ENCODE data around the gene DAGLA. TPM values are rescaled to one million over a fixed set of nuclear protein-coding genes. Genes with fewer than 3 reads are reported as not detected.

Gene DAGLA
- polyA plus RNA-seq, 12 donors: 3.8 to 6.0 (median 4.2) TPM; not detected in 1

DNA sequence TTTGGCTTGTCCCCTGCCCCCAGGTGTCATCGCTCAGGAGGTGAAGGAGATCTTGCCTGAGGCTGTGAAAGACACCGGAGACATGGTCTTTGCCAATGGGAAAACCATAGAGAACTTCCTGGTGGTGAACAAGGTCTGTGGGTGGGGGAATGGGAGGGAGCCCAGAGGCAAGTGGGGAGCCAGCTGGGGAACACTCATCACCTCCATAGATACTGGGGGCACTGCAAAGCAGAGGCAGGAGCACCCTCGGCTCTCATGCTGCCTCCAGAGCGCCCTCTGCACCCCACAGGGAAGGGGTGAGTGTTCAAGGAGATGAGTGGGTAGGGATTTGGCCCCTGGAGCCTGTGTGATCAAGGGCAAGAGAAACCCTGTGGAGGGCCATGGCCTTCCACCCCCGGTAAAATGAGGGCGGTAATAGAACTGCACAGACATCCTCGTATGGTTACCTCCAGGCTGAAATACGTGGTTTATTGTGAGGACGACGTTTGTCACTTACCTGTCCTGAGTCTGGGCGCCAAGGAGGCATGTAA, 98.2 kb downstream of the DAGLA start:
- no peak for DNase-seq

DNA sequence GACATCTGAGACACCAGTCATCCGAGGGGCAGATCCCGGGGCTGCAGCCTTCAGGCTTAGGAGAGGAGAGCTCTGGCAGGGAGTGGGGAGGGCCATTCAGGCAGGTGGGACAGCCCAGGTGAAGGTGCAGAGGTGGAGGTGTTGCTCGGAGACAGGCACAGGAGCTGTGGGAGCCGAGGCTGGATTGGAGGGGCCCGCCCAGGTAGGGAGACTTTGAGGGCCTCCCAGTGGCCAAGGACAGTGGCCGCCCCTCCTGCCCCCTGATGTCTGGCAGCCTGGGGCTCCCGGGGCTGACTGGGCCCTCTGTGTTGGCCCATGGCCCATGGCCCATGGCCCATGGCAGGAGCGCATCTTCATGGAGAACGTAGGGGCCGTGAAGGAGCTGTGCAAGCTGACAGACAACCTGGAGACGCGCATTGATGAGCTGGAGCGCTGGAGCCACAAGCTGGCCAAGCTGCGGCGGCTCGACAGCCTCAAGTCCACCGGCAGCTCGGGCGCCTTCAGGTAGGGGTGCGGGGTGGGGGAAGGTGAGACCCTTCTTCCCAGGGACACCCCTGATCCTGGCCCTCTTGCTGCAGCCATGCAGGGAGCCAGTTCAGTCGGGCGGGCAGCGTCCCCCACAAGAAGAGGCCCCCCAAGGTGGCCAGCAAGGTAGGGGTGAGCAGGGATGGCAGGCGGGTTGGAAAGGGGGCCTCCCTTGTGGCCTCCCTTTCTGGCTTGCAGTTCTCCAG, 98.9 kb downstream of the DAGLA start:
- no peak for DNase-seq

DNA sequence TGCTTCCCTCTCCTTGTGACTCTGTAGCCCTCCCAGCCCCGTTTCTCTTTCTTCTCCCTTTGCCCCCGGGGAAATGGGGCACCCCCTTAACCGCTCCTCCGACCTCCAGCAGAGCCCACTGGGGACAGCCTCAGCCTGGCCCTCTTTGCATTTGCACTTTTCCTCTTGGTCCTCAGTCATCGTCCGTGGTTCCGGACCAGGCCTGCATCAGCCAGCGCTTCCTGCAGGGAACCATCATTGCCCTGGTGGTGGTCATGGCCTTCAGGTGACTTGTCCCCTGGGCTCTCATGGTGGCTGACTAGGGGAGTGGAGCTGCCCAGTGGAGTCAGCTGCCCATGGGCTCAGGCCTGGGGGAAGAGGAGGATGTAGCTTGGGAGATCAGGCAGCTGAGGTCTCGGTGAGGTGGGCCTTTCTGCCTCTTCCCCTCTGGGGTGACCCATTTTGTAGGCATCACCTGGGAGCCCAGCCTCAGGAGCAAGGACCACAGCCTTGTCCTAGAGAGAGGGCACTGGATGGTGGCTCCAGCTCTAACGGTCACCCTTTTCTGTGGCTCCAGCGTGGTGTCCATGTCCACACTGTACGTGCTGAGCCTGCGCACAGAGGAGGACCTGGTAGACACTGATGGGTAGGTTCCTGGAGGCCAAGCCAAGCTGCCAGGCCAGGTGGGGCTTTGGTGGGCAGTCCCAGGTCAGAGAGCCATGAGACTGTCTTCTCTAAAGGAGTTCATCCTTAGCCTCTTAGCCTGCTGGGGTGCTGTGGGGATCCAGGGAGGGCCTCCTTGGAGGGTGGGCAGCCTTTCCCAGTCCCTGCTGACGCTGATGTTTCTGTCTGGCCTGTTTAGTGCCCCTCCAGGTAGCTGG, 99.7 kb downstream of the DAGLA start:
- no peak for DNase-seq

DNA sequence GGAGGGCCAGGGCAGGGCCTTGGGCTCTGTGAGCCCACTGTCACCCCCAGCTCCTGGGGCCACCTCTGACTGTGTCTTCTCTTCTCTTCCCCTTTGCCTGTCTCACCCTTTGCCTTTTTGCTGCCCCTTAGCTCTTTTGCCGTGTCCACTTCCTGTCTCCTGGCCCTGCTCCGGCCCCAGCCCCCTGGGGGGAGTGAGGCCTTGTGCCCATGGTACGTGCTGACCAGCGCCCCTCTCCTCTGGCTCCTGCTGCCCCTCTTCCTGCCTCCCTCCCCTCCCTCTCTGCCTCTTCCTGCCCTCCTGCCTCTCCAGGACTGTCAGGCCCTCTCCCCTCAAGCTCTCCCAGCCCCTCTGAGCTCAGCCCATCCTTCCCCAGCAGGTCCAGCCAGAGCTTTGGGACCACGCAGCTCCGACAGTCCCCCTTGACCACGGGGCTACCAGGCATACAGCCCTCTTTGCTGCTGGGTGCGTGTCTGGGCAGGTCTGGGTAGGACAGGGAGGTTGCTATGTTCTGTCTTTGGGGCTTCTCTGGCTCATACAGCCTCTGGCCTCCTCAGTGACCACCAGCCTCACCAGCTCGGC, 100.5 kb downstream of the DAGLA start:
- no peak for DNase-seq

DNA sequence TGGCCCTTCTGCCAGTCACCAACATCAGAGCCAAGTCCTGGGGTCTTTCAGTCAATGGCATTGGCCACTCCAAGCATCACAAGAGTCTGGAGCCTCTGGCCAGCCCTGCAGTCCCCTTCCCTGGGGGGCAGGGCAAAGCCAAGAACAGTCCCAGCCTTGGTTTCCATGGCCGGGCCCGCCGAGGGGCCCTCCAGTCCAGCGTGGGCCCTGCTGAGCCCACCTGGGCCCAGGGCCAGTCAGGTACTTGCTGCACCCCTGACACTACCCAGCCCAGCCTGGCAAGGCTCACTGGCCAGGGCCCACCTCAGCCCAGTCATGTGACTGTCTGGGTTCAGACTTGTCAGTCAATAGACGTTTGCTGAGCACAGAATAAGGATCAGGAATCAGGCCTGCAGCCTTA, 101.4 kb downstream of the DAGLA start:
- no peak for DNase-seq

DNA sequence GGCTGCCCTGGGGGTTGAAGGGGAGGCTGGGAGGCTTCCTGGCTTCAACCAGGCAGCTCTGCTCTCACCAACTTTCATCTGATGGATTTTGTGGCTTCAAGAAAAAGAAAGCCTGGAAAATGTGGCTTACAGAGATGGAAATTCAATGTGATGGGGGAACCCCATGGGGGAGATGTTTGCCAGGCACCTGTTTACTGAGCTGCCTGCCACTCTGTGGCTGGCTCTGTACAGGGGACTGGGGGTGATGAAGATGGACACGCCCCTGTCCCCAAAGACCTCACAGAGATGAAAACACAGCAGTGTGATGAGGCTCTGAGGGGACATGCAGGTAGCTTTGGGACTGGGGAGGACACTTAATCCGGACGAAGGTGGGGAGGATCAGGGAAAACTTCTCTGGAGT, 102.1 kb downstream of the DAGLA start:
- DNase-seq: no peak

DNA sequence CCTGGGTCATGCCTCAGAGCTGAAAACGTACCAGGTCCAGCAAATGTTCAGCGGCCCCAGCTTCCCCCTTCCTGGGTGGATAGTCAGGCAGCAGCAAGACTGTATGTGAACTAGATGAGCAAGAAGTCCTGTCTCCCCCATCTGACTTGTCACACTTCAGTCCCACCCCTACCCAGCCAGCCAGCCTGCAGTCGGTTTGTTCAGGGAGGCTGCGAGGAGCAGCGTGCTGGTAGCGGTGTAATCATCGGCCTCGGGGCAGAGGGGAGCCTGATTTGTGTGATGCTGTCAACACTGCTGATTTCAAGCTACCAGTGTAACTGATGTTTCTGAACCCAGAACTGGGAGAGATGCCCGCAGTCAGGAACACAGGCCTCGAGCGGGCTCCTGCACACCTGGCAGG, 102.7 kb downstream of the DAGLA start:
- no peak for DNase-seq

DNA sequence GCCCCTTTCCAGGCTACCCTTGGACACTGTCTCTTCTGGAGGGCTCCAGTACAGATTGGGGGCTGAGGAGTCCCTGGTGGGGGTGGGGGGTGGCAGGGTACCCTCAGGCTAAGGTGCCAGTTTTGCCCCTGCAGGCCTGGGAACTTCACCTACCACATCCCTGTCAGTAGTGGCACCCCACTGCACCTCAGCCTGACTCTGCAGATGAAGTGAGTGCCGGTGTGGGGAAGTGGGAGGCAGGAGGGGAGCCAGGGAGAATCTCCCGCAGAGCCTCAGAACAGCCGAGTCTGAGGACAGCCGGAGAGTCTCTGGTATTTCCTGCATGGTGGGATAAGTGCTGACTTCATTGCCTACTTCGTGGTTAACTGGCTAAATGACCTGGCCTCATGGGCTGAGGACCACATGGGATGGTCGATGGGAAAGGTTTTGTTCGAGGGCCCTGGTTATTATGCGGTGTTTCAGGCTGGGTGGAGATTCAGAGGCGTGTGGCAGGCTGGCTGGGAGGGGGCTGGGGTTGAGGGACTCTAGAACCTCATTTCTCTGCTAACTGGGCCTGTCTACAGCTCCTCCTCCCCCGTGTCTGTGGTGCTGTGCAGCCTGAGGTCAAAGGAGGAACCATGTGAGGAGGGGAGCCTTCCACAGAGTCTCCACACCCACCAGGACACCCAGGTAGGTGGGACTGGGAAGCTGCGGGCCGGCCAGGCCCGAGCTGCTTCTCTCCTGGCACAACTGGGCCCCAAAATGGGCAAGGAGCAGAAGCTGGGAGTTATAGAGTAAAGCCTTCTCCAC, 103.7 kb downstream of the DAGLA start:
- DNase-seq: no peak

DNA sequence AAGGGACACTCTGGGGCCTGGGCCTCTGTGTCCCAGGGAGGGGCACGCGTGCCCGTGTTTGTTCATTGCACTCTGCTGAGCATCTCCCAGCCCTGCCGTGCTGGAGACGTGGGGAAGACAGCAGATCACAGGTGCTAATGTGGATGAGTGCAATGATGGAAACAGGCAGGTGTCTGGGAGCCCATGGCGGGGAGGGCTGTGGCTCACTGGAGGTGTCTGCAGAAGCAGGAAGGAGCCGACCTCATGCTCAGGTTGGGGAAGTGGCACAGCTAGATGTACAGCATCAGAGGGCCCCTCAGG, 104.3 kb downstream of the DAGLA start:
- DNase-seq: no peak

DNA sequence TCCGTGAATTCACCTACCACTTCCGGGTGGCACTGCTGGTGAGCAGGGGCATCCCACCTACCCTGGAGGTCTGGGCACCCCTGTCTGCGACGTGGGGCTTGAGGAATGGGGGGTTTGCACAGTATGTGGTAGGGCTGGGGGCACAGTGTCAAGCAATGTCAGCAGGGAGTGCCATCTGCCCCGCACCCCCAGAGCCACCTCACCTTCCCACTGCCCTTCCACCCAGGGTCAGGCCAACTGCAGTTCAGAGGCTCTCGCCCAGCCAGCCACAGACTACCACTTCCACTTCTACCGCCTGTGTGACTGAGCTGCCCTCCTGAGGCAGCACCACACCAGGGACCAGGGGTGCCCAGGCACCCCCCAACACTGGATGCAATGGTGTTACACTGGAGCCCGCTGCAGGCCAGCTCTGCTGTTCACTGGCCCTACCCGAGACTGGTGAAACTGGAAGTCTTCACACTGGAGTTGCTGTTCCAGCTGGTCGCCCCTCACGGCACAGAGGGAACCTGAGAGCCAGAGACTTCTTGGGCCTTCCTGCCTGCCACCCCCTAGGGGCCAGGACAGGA, 105.7 kb downstream of the DAGLA start:
- DNase-seq: no peak

DNA sequence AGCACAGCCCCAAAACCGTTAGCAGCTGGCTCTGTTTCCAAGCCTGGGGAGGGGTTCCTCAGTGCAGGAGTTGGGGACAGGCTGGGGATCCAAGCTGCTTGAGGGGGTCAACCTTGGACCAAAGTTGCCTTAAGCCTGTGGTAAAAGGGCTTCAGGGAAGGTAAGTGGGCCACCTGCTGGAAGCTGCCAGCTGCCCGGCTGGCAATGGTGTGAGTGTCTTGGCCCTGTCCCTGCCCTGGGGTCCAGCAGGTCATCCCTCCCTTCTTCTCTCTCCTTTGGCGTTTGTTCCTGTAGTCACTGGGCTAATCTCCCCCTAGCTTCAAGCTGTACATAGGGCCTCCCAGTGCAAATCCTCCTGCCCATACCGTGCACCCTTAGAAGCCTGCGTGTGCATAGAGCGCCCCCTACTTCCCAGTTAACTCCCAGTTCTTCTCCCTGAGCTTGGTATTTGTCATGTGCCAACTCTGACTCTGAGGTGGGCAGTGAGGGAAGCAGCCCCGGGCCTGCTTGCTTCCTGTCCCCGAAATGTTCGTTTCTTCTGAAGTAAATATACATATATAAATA, 107.8 kb downstream of the DAGLA start:
- no peak for DNase-seq

DNA sequence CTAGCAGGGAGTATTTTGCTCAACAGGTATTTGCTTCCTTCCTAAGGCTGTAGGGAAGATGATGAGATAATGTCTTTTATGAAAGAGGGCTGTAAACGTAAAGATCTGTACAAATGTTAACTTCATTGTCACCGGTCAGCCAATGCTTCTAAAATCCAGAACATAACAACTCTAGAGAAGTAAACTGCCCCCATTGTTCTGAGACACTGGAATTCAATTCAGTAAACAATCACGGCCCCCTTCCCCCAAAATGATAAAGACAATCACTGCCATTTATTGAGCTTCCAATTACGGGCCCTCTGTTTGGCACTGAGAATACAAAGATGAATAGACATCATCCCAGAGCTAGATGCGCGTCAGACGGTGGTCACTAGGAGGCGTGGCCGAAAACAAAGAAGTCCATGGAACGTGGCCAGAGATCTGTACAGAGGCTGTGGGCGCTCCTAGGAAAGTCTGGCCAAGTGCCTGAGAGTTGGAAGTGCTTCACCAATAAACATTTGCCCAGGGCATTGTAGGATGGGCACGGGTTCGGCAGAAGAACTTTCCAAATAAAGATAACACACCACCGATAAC, 111.6 kb downstream of the DAGLA start:
- peak; percentile 85 for DNase-seq

DNA sequence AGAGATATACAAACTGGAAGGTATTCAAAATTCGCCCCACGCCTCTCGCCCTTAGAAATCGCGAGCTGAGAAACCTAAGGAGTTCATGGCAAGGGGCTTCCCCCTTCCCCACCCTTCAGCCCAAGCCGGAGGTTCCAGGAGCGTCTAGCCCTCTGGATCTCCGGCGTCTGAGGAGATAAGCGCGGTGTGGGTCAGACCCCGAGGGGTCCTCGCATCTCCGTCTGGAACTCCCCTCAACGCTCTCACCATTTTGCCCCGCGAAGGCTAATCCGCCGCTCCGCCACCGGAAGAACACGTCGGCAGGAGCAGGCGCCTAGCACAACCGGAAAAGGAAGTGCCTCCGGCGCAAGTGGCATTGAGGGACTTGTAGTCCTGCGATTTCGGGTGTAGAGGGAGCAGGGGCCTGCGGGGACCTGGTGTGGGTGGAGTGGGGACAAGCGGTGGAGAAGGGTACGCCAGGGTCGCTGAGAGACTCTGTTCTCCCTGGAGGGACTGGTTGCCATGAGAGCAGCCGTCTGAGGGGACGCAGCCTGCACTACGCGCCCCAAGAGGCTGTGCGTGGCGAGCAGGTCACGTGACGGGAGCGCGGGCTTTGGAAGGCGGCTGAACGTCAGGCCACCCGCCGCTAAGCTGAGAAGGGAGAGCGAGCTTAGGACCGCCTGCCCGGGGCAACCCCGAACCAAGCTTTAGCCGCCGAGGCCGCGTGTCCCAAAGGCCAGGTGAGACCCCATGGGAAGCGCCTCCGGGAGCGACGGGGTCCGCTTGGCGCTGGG, 112.3 kb downstream of the DAGLA start, which contains the start of the genes FEN1 and TMEM258:
Gene FEN1, plus strand, starts transcription at position 602 of the 773 bp plus-strand sequence. CDS start 2,451 bp downstream, outside the sequence.
Gene TMEM258, minus strand, starts transcription at position 290 of the 773 bp plus-strand sequence. Its CDS starts 41 bp downstream, at position 249.
- peak; percentile 94 for DNase-seq

DNA sequence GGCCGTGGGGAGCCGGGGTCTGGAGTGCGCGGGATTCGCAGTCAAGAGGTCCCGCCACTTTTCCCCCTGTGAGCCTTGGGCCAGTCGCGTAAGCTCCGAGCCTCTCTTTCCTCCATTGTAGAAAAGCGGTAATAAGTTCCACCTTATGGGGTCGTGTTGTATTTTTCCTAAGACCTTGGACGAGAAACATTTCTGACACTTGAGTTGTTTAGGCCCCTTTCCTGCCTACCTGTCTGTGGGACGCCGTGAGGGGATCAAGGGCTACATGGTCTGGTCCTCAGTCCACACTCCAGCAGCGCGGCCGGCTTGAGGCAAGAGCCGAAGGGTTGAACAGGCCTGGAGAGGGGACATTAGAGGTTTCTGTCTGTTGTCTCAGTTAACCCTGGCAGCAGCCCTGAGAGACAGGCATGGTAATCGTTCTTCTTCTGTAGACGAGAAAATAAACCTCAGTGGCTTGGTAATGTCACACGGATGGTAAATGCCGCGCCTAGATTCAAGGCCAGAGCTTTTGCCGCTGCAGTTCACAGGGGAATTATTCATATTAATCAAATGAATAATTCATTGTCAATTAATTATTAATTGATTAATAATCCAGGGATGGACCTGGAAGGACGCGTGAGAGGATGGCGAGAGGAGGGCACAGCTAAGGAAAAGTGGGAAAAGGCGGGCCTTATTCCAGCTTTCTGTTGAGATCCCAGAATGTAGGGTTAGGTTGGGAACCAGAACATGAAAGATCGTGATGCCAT, 113.1 kb downstream of the DAGLA start:
- DNase-seq: no peak

DNA sequence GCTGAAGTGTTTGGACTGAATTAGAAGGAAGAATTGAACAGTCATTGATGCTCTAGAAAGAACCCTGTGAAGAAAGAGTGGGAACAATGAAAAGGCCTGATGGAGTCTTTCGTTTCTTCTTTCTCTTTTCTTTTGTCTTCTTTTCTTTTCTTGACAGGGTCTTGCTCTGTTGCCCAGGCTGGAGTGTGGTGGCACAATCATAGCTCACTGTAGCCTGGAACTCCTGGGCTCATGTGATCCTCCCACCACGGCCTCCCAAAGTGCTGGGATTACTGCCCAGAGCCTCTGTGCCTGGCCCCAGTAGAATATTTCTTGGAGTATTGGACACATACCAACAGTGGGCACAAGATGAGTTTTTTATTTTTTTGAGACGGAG, 113.6 kb downstream of the DAGLA start:
- no peak for DNase-seq

DNA sequence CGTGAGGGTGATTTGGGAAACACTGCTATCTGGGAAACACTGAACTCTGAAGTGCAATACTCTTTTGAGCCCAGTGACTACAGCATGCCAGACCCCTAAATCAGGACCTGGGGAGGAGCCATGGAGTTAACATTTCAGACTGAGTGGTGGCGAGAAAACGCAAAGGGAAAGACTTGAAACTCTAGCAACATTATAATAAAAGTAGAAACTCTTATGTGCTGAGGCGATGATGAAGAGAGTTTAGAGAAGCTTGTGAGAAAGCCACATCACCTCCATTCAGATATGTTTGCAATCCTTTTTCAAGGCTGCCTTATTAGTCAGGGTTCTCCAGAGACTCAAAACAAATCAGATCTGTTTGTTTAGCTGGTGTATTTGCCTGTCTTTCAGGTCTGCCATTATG, 114.4 kb downstream of the DAGLA start:
- no peak for DNase-seq

DNA sequence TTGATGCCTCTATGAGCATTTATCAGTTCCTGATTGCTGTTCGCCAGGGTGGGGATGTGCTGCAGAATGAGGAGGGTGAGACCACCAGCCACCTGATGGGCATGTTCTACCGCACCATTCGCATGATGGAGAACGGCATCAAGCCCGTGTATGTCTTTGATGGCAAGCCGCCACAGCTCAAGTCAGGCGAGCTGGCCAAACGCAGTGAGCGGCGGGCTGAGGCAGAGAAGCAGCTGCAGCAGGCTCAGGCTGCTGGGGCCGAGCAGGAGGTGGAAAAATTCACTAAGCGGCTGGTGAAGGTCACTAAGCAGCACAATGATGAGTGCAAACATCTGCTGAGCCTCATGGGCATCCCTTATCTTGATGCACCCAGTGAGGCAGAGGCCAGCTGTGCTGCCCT, 115.3 kb downstream of the DAGLA start:
- no peak for DNase-seq

DNA sequence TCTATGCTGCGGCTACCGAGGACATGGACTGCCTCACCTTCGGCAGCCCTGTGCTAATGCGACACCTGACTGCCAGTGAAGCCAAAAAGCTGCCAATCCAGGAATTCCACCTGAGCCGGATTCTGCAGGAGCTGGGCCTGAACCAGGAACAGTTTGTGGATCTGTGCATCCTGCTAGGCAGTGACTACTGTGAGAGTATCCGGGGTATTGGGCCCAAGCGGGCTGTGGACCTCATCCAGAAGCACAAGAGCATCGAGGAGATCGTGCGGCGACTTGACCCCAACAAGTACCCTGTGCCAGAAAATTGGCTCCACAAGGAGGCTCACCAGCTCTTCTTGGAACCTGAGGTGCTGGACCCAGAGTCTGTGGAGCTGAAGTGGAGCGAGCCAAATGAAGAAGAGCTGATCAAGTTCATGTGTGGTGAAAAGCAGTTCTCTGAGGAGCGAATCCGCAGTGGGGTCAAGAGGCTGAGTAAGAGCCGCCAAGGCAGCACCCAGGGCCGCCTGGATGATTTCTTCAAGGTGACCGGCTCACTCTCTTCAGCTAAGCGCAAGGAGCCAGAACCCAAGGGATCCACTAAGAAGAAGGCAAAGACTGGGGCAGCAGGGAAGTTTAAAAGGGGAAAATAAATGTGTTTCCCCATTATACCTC, 115.8 kb downstream of the DAGLA start:
- no peak for DNase-seq
